A549 (cell line): ENCODE data around the gene NMT1.

Source experiments
- CTCF ChIP-seq: fragments of >200 bp; sonication (Bioruptor Twin); formaldehyde crosslinking; IDR thresholded peaks from 3 replicates; pipeline ENCODE4 v1.5.1; 2016
- EP300 ChIP-seq, 2 experiments: fragments of >200 bp; sonication (Bioruptor Twin); formaldehyde crosslinking; IDR thresholded peaks; 2 replicates in 1 of 2; 3 replicates in 1 of 2; pipeline ENCODE4 v1.6.1; 2016 to 2017
- HEYL ChIP-seq: fragments of 250-450 bp; sonication (Bioruptor Pico); IDR thresholded peaks from 2 replicates; pipeline ENCODE4 v1.8.0; 2021; ENCODE audit warnings: mild to moderate bottlenecking, moderate library complexity
- JUN ChIP-seq, 2 experiments: fragments of >200 bp; sonication (Bioruptor Twin); formaldehyde crosslinking; IDR thresholded peaks; 2 replicates in 1 of 2; 3 replicates in 1 of 2; pipeline ENCODE4 v1.6.1; 2016 to 2017
- KDM1A ChIP-seq: fragments of 200-600 bp; sonication (generic); IDR thresholded peaks from 2 replicates; pipeline ENCODE4 v1.6.1; 2016; ENCODE audit warnings: low read depth, mild to moderate bottlenecking
- MAX ChIP-seq: IDR thresholded peaks from 2 replicates; pipeline ENCODE4 v1.6.1; 2012
- NFE2L2 ChIP-seq: fragments of 150-350 bp; conservative IDR thresholded peaks from 2 replicates; pipeline ENCODE4 v1.6.1; 2014; ENCODE audit warnings: low read length
- NR3C1 ChIP-seq: fragments of >200 bp; sonication (Bioruptor Twin); formaldehyde crosslinking; IDR thresholded peaks from 3 replicates; pipeline ENCODE4 v1.6.1; 2017
- PHF8 ChIP-seq: fragments of 200-600 bp; sonication (generic); IDR thresholded peaks from 2 replicates; pipeline ENCODE4 v1.6.1; 2016; ENCODE audit warnings: low read depth, mild to moderate bottlenecking, antibody characterized with exemption, moderate library complexity, borderline replicate concordance
- POLR2A ChIP-seq: IDR thresholded peaks from 2 replicates; pipeline ENCODE4 v1.6.1; 2012; ENCODE audit warnings: mild to moderate bottlenecking, low read length
- RNF2 ChIP-seq: fragments of 200-600 bp; sonication (generic); IDR thresholded peaks from 2 replicates; pipeline ENCODE4 v1.6.1; 2016; ENCODE audit warnings: low read depth, mild to moderate bottlenecking, antibody characterized with exemption, moderate library complexity, borderline replicate concordance
- SMC3 ChIP-seq: fragments of >200 bp; sonication (Bioruptor Twin); formaldehyde crosslinking; IDR thresholded peaks from 3 replicates; pipeline ENCODE4 v1.6.1; 2018; ENCODE audit warnings: inconsistent platforms
- TFCP2L1 ChIP-seq: fragments of 250-450 bp; sonication (Bioruptor Pico); IDR thresholded peaks from 2 replicates; pipeline ENCODE4 v1.5.0; 2021; ENCODE audit warnings: mild to moderate bottlenecking

GRCh38 chr17:45106582-45106981 is 45.5 kb downstream of the NMT1 start:
- TF ChIP-seq HEYL (CRISPR knock-in tag) (no peak), CTCF (no peak), SMC3 (no peak), POLR2A (no peak), EP300 (IDR thresholded peaks at IDR 0.05) (no peak), KDM1A (no peak), MAX (no peak), JUN (IDR thresholded peaks at IDR 0.05) (no peak), RNF2 (no peak), NR3C1 (no peak), TFCP2L1 (CRISPR knock-in tag) (no peak), PHF8 (no peak), NFE2L2 (no peak)
